Psoas muscle (tissue), 8 donors: ENCODE data around the gene SOX2. TPM values are rescaled to one million over a fixed set of nuclear protein-coding genes. Genes with fewer than 3 reads are reported as not detected.

ENCODE experiments used
- ATAC-seq, 4 donors: fragments of 200-7000 bp; cut with Tn5 transposase; one replicate each; pipeline ENCODE4 v1.9.1; 2020; ENCODE audit warnings: moderate library complexity in 3 of 4, mild to moderate bottlenecking in 2 of 4
- DNase-seq, 2 donors: peaks; one replicate each; pipeline ENCODE4 v3.0.0-alpha.2; 2020
- H3K27ac ChIP-seq: fragments of 200-600 bp; one replicate; pipeline ENCODE4 v1.8.0; 2022
- H3K27me3 ChIP-seq, 3 donors: fragments of 200-600 bp in 1 of 3; one replicate each; pipeline versions ENCODE4 v1.6.1 to v1.8.0; 2013 to 2022; ENCODE audit warnings: low read length in 2 of 3, mild to moderate bottlenecking in 2 of 3, moderate library complexity in 1 of 3; ENCODE audit not compliant: insufficient read depth in 3 of 3
- H3K36me3 ChIP-seq, 2 donors: fragments of 200-600 bp in 1 of 2; one replicate each; pipeline versions ENCODE4 v1.6.1 to v1.8.0; 2013 to 2022; ENCODE audit warnings: low read depth in 1 of 2, mild to moderate bottlenecking in 1 of 2, moderate library complexity in 1 of 2; ENCODE audit not compliant: insufficient read depth in 1 of 2
- H3K4me1 ChIP-seq: fragments of 200-600 bp; one replicate; pipeline ENCODE4 v1.8.0; 2022
- H3K4me3 ChIP-seq: fragments of 200-600 bp; one replicate; pipeline ENCODE4 v1.8.0; 2022; ENCODE audit warnings: mild to moderate bottlenecking
- H3K9me3 ChIP-seq: fragments of 200-600 bp; one replicate; pipeline ENCODE4 v1.8.0; 2022
- CTCF ChIP-seq: fragments of 200-600 bp; IDR thresholded peaks from one replicate; pipeline ENCODE4 v1.8.0; 2022; ENCODE audit warnings: antibody characterized with exemption
- WGBS, 3 donors: extraction: QIAGEN DNeasy Blood & Tissue Kit; methylation state at CpG; one replicate each; pipeline versions ENCODE4 v1.1.6 to v1.1.7; 2013; 5-methylcytosine and 5-hydroxymethylcytosine counted together
- intact Hi-C, 2 donors: fragments of 100-400 bp; cut with DNase I; formaldehyde crosslinking; loops; one replicate each; pipeline versions ENCODE4 v1.11.0 to v1.14.2; 2022
- polyA plus RNA-seq, 3 donors: library from polyadenylated mRNA; stranded (reverse); fragments of 200-250 nt; gene quantifications; one replicate each; pipeline ENCODE4 v1.2.3, GENCODE V29; 2013
- total RNA-seq, 4 donors: library from RNA; stranded (reverse); fragmentation: NEBNext Ultra II Directional in 2 of 4; extraction: Animal tissue kit (Norgen Biotek cat#: 25700) in 2 of 4; gene quantifications; one replicate each; pipeline versions ENCODE4 v1.2.1 to v1.2.4, GENCODE V29; 2021 to 2023
- donor health status: healthy with polysubstance abuse.
- donor health status: DM: no; HTN: no; CAD: no; lungs with moderate emphysema.
- donor health status: Bipolar disorder and iron deficiency.
- donor health status: healthy.
- donor health status: DM: yes; HTN: yes; CAD: no.
- donor health status: DM: no; HTN: no; CAD: no.
- donor health status: DM: no; HTN: no; CAD: no.
- donor health status: DM: yes; HTN: yes; CAD: no.

SOX2 gene
- total and polyA plus RNA-seq, 7 donors = 0.03 to 0.09 (median 0.05) TPM; not detected in 4

- ATAC-seq (no peak), DNase-seq (no peak)
- Histone ChIP-seq H3K27me3 (peaks cover 8 to 96% (median 19%) of the 10 kb centered on the region in 3 donors), H3K9me3 (no peaks in the 10 kb centered on the region), H3K4me1 (no peaks in the 10 kb centered on the region), H3K4me3 (no peak overlapping the region), H3K27ac (no peak overlapping the region), H3K36me3 (no peaks in the 10 kb centered on the region)
- no peak for TF ChIP-seq CTCF
- intact Hi-C loops = no loop called here
- 5 to 6% (median 6%) methylated on average over 42 to 44 of the region's 44 CpGs for WGBS, 3 donors
These were observed 7.9 kb upstream of the SOX2 start for GRCh38 chr3:181703601-181704420.

GRCh38 chr3:181704421-181705085 is 7.2 kb upstream of the SOX2 start:
- Histone ChIP-seq H3K27ac (no peak overlapping the region), H3K27me3 (peaks cover 8 to 97% (median 19%) of the 10 kb centered on the region in 3 donors), H3K4me1 (no peaks in the 10 kb centered on the region), H3K9me3 (no peaks in the 10 kb centered on the region), H3K36me3 (no peaks in the 10 kb centered on the region), H3K4me3 (no peak overlapping the region)
- WGBS, 3 donors = 26 to 31% (median 31%) methylated on average over 14 of the region's 14 CpGs
- no peak for TF ChIP-seq CTCF
- no peak for ATAC-seq
- intact Hi-C loops = loop anchor here in 1 of 2 donors (5.0 kb wide), 1 partner anchor 553 kb away; no protein-coding TSS in a partner anchor
- DNase-seq = no peak

- ATAC-seq (no peak), DNase-seq (no peak)
- Histone ChIP-seq H3K4me3 (no peak overlapping the region), H3K27ac (no peak overlapping the region), H3K36me3 (no peaks in the 10 kb centered on the region), H3K27me3 (peaks cover 12 to 97% (median 17%) of the 10 kb centered on the region in 3 donors), H3K9me3 (no peaks in the 10 kb centered on the region), H3K4me1 (no peaks in the 10 kb centered on the region)
- no peak for TF ChIP-seq CTCF
- intact Hi-C loops = loop anchor here in 1 of 2 donors (5.0 kb wide), 1 partner anchor 552 kb away; no protein-coding TSS in a partner anchor
- WGBS, 3 donors = 23 to 30% (median 26%) methylated on average over 8 of the region's 8 CpGs
These were observed 6.6 kb upstream of the SOX2 start for GRCh38 chr3:181705086-181705480.

GRCh38 chr3:181707980-181708379 is 3.7 kb upstream of the SOX2 start:
- intact Hi-C loops = loop anchor here (2.0 to 5.0 kb wide), 2 partner anchors 549 to 975 kb away; no protein-coding TSS in a partner anchor
- no peak for DNase-seq
- TF ChIP-seq CTCF = no peak
- Histone ChIP-seq H3K27me3 (peaks cover 13 to 99% (median 30%) of the 10 kb centered on the region in 3 donors), H3K4me1 (no peaks in the 10 kb centered on the region), H3K4me3 (no peak overlapping the region), H3K9me3 (no peaks in the 10 kb centered on the region), H3K27ac (no peak overlapping the region), H3K36me3 (no peaks in the 10 kb centered on the region)
- WGBS, 3 donors = 35 to 49% (median 38%) methylated on average over 3 of the region's 3 CpGs
- no peak for ATAC-seq
